Measurements from ENCODE around the gene FTCD.

DNA sequence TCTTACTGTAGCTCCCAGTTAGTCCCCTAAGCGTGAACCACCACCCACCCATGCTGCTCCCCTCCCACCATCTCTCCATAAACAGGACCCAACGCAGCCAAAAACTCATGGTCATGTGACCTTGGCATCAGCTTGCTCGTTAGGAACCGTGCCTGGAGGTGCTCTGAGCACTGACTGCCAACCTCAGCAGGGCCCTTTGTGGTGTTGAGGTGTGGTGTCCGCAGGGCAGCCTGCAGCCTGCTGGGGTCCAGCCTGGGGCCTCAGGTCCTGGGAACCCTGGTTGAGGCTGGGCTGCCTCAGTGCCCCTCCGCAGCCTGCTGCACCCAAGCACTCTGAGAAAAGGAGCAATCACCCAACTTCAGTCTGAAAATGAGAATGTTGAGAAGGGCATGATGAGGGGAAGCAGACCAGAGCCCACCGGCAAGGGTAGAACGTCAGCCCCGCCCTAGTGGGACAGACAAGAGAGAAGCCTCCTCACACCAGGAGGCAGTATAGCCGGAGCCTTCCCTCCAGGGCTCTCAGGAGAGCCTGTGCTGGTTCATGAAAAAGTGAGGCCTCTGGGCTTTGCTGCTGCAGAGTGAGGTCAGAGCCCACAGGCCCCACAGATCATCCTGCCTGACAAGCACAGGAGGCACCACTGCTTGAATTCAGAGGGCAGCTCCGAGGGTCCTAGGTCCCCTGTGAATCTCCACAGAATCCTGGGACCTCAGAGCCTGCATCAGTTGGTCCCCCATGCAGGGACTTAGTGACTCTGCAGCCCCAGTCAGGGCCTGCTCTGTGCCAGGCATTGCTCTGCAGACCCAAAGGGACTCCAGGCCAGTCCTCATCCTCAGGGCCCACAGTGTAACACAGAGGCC is 62.3 kb downstream of the FTCD start:
- TF ChIP-seq EZH2 (IDR thresholded peaks at IDR 0.05; ENCODE audit: borderline replicate concordance, low read depth, low read length, severe bottlenecking) = no peak
- TF ChIP-seq, protein P1, sequence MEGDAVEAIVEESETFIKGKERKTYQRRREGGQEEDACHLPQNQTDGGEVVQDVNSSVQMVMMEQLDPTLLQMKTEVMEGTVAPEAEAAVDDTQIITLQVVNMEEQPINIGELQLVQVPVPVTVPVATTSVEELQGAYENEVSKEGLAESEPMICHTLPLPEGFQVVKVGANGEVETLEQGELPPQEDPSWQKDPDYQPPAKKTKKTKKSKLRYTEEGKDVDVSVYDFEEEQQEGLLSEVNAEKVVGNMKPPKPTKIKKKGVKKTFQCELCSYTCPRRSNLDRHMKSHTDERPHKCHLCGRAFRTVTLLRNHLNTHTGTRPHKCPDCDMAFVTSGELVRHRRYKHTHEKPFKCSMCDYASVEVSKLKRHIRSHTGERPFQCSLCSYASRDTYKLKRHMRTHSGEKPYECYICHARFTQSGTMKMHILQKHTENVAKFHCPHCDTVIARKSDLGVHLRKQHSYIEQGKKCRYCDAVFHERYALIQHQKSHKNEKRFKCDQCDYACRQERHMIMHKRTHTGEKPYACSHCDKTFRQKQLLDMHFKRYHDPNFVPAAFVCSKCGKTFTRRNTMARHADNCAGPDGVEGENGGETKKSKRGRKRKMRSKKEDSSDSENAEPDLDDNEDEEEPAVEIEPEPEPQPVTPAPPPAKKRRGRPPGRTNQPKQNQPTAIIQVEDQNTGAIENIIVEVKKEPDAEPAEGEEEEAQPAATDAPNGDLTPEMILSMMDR (IDR thresholded peaks at IDR 0.05; ENCODE audit: borderline replicate concordance, extremely low read depth, low read length, poor library complexity, severe bottlenecking) = no peak

Data from DND-41 (cell line).